Measurements from ENCODE around the gene ABCG8.
"Not testable (repeated sequence)": the region's sequence is repeated elsewhere in the genome, so short reads cannot be mapped to it uniquely, and the experiment has no call there.

Gene ABCG8

DNA sequence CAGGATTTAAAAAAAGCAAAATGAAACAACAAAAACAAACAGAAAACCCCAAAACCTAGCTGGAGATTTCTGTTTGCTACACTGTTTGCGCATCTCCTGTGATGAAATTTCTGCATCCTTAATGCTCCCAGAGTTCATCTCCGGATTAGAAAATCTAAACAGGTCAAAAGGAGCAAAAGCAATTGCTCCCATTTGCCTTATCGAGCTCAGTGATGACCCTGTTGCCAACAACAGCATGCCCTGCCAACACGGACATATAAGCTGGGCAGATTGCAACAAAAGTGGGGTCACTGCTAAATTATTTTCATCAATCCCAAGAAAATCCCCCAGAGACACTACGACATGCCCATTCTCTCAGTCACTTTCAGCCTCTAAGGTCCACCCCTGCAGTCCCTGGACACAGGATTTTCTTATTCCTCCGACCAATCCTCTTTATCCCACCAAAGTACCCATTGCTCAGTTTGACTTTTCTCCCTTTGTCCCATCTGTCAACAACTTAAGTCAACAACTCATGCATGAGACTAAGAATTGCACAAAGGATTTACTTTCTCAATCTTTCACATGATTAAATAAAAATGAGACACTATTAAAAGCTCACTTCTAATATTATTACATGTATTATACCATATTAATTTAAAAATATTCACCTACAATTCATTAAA lies 67.8 kb downstream of the ABCG8 start:
- peaks cover 12 to 66% (median 32%) of the 10 kb centered on the region in 4 experiments for H3K36me3 ChIP-seq (ENCODE audit: control insufficient read depth in 4 of 4, insufficient read depth in 4 of 4, low read length in 3 of 4)
- no peak overlapping the region for H3K27ac ChIP-seq (ENCODE audit: insufficient read depth in 1 of 2, low read depth in 1 of 2, low read length in 2 of 2, poor library complexity in 1 of 2, severe bottlenecking in 2 of 2)
- no peaks in the 10 kb centered on the region for H3K4me1 ChIP-seq (ENCODE audit: control extremely low read depth in 1 of 4, control insufficient read depth in 4 of 4, insufficient read depth in 4 of 4, low read length in 3 of 4)
- 99% methylated on average over 6 of the region's 6 CpGs for WGBS (ENCODE audit: insufficient coverage)
- ChIA-PET POLR2A (no interaction called here), CTCF (interaction anchor here (1.3 kb wide), 1 partner anchor 9 kb away, joined by 3 read pairs; no protein-coding TSS in a partner anchor)
- no peaks in the 10 kb centered on the region for H3K9me3 ChIP-seq (ENCODE audit: control extremely low read depth in 1 of 5, control insufficient read depth in 4 of 5, insufficient read depth in 2 of 5, low read depth in 1 of 5, low read length in 4 of 5)
- DNase-seq = no peak
- H3K4me3 ChIP-seq (ENCODE audit: control insufficient read depth in 1 of 7, extremely low read depth in 1 of 7, insufficient read depth in 4 of 7, low read depth in 2 of 7, low read length in 6 of 7) = no peak overlapping the region
- no peaks in the 10 kb centered on the region for H3K27me3 ChIP-seq (replicated peaks in 2 of 5; ENCODE audit: control insufficient read depth in 4 of 5, insufficient read depth in 5 of 5, low read length in 4 of 5)

DNA sequence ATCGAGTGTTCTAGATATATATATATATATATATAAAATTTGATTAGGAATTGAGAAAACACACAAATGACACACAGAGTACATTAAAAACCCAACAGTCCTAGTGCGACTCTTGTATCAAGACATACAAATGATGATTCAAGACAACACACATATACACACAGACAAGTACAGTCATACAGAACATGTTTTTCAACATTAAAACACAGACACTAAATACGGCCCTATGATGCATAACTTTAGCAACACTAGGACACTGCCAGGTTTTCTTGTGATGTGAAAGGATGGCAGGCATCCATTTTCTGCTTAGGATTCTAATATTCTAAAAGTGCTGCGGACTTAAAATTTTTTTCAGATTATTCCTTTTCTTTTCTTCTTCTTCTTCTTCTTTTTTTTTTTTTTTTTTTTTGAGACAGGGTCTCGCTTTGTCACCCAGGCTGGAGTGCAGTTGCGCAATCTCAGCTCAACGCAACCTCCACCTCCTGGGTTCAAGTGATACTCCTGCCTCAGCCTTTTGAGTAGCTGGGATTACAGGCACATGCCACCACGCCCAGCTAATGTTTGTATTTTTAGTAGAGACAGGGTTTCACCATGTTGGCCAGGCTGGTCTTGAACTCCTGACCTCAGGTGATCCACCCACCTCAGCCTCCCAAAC lies 72.5 kb downstream of the ABCG8 start:
- H3K36me3 ChIP-seq (ENCODE audit: control insufficient read depth in 4 of 4, insufficient read depth in 4 of 4, low read length in 3 of 4) = peaks cover 5 to 73% (median 41%) of the 10 kb centered on the region in 4 experiments
- H3K27ac ChIP-seq (ENCODE audit: insufficient read depth in 1 of 2, low read depth in 1 of 2, low read length in 2 of 2, poor library complexity in 1 of 2, severe bottlenecking in 2 of 2); H3K9me3 ChIP-seq (ENCODE audit: control extremely low read depth in 1 of 5, control insufficient read depth in 4 of 5, insufficient read depth in 2 of 5, low read depth in 1 of 5, low read length in 4 of 5); H3K4me3 ChIP-seq (ENCODE audit: control insufficient read depth in 1 of 7, extremely low read depth in 1 of 7, insufficient read depth in 4 of 7, low read depth in 2 of 7, low read length in 6 of 7); H3K27me3 ChIP-seq (replicated peaks in 2 of 5; ENCODE audit: control insufficient read depth in 4 of 5, insufficient read depth in 5 of 5, low read length in 4 of 5); DNase-seq; CTCF ChIA-PET; POLR2A ChIA-PET; H3K4me1 ChIP-seq (ENCODE audit: control extremely low read depth in 1 of 4, control insufficient read depth in 4 of 4, insufficient read depth in 4 of 4, low read length in 3 of 4): not testable (repeated sequence)
- WGBS (ENCODE audit: insufficient coverage) = 60% methylated on average over 1 of the region's 8 CpGs

DNA sequence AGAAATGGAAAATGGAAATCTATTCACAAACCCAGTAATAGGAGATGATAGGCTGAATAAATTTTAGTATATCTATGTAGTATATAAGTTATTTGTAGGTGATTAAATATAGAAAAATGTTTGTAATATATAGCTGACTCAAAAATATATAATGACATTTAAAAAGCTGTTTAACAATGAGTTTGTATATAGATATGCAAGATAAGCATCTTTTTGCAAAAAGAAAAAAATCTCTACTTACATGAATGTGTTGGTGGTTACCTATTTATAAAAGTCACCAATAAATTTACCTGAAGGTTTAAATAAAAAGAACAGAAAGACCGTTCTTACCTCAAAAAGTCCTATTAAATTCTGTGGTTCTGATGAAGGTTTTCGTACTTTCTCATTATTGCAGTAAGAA lies 85.7 kb downstream of the ABCG8 start:
- ChIA-PET POLR2A (no interaction called here), CTCF (no interaction called here)
- Histone ChIP-seq H3K27me3 (replicated peaks in 2 of 5; ENCODE audit: control insufficient read depth in 4 of 5, insufficient read depth in 5 of 5, low read length in 4 of 5) (no peaks in the 10 kb centered on the region), H3K9me3 (ENCODE audit: control extremely low read depth in 1 of 5, control insufficient read depth in 4 of 5, insufficient read depth in 2 of 5, low read depth in 1 of 5, low read length in 4 of 5) (no peaks in the 10 kb centered on the region), H3K4me3 (ENCODE audit: control insufficient read depth in 1 of 7, extremely low read depth in 1 of 7, insufficient read depth in 4 of 7, low read depth in 2 of 7, low read length in 6 of 7) (no peak overlapping the region), H3K36me3 (ENCODE audit: control insufficient read depth in 4 of 4, insufficient read depth in 4 of 4, low read length in 3 of 4) (peaks cover 15 to 68% (median 25%) of the 10 kb centered on the region in 4 experiments), H3K4me1 (ENCODE audit: control extremely low read depth in 1 of 4, control insufficient read depth in 4 of 4, insufficient read depth in 4 of 4, low read length in 3 of 4) (no peaks in the 10 kb centered on the region), H3K27ac (ENCODE audit: insufficient read depth in 1 of 2, low read depth in 1 of 2, low read length in 2 of 2, poor library complexity in 1 of 2, severe bottlenecking in 2 of 2) (no peak overlapping the region)
- no CpG with 5 or more reads among the region's 2 CpGs for WGBS (ENCODE audit: insufficient coverage)
- DNase-seq = no peak

DNA sequence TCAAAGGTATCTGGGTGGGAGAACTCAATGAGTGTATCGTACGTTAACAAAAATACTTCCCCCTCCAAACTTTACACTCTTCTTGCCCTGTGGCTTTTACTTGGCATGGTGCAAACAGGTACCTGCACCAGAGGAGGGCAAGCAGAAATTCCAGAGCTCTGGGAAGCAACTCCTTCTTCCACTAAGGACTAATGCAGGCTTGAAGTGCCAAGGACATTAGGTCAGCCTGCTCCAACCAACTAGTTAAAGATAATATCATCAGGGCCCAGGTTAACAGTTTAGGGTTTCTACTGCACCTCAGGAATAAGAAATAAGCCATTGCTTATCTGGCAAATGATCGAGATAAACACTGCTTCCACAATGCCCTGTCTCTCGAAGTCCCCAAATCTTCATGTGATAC lies 86.7 kb downstream of the ABCG8 start:
- Histone ChIP-seq H3K9me3 (ENCODE audit: control extremely low read depth in 1 of 5, control insufficient read depth in 4 of 5, insufficient read depth in 2 of 5, low read depth in 1 of 5, low read length in 4 of 5) (no peaks in the 10 kb centered on the region), H3K36me3 (ENCODE audit: control insufficient read depth in 4 of 4, insufficient read depth in 4 of 4, low read length in 3 of 4) (peaks cover 15 to 75% (median 28%) of the 10 kb centered on the region in 4 experiments), H3K27ac (ENCODE audit: insufficient read depth in 1 of 2, low read depth in 1 of 2, low read length in 2 of 2, poor library complexity in 1 of 2, severe bottlenecking in 2 of 2) (no peak overlapping the region), H3K27me3 (replicated peaks in 2 of 5; ENCODE audit: control insufficient read depth in 4 of 5, insufficient read depth in 5 of 5, low read length in 4 of 5) (no peaks in the 10 kb centered on the region), H3K4me3 (ENCODE audit: control insufficient read depth in 1 of 7, extremely low read depth in 1 of 7, insufficient read depth in 4 of 7, low read depth in 2 of 7, low read length in 6 of 7) (no peak overlapping the region), H3K4me1 (ENCODE audit: control extremely low read depth in 1 of 4, control insufficient read depth in 4 of 4, insufficient read depth in 4 of 4, low read length in 3 of 4) (no peaks in the 10 kb centered on the region)
- ChIA-PET CTCF (no interaction called here), POLR2A (no interaction called here)
- 100% methylated on average over 2 of the region's 4 CpGs for WGBS (ENCODE audit: insufficient coverage)
- no peak for DNase-seq

GRCh38 chr2:43927442-43927841 lies 88.7 kb downstream of the ABCG8 start:
- Histone ChIP-seq H3K27ac (ENCODE audit: insufficient read depth in 1 of 2, low read depth in 1 of 2, low read length in 2 of 2, poor library complexity in 1 of 2, severe bottlenecking in 2 of 2) (no peak overlapping the region), H3K4me3 (ENCODE audit: control insufficient read depth in 1 of 7, extremely low read depth in 1 of 7, insufficient read depth in 4 of 7, low read depth in 2 of 7, low read length in 6 of 7) (no peak overlapping the region), H3K36me3 (ENCODE audit: control insufficient read depth in 4 of 4, insufficient read depth in 4 of 4, low read length in 3 of 4) (peaks cover 17 to 80% (median 36%) of the 10 kb centered on the region in 4 experiments), H3K4me1 (ENCODE audit: control extremely low read depth in 1 of 4, control insufficient read depth in 4 of 4, insufficient read depth in 4 of 4, low read length in 3 of 4) (no peaks in the 10 kb centered on the region), H3K9me3 (ENCODE audit: control extremely low read depth in 1 of 5, control insufficient read depth in 4 of 5, insufficient read depth in 2 of 5, low read depth in 1 of 5, low read length in 4 of 5) (no peaks in the 10 kb centered on the region), H3K27me3 (replicated peaks in 2 of 5; ENCODE audit: control insufficient read depth in 4 of 5, insufficient read depth in 5 of 5, low read length in 4 of 5) (no peaks in the 10 kb centered on the region)
- DNase-seq = no peak
- WGBS (ENCODE audit: insufficient coverage) = 100% methylated on average over 3 of the region's 4 CpGs
- ChIA-PET CTCF (no interaction called here), POLR2A (no interaction called here)

- 100% methylated on average over 1 of the region's 3 CpGs for WGBS (ENCODE audit: insufficient coverage)
- no peaks in the 10 kb centered on the region for H3K9me3 ChIP-seq (ENCODE audit: control extremely low read depth in 1 of 5, control insufficient read depth in 4 of 5, insufficient read depth in 2 of 5, low read depth in 1 of 5, low read length in 4 of 5)
- DNase-seq = no peak
- peaks cover 6 to 69% (median 26%) of the 10 kb centered on the region in 4 experiments for H3K36me3 ChIP-seq (ENCODE audit: control insufficient read depth in 4 of 4, insufficient read depth in 4 of 4, low read length in 3 of 4)
- ChIA-PET CTCF (no interaction called here), POLR2A (no interaction called here)
- no peak overlapping the region for H3K4me3 ChIP-seq (ENCODE audit: control insufficient read depth in 1 of 7, extremely low read depth in 1 of 7, insufficient read depth in 4 of 7, low read depth in 2 of 7, low read length in 6 of 7)
- H3K27ac ChIP-seq (ENCODE audit: insufficient read depth in 1 of 2, low read depth in 1 of 2, low read length in 2 of 2, poor library complexity in 1 of 2, severe bottlenecking in 2 of 2) = no peak overlapping the region
- H3K4me1 ChIP-seq (ENCODE audit: control extremely low read depth in 1 of 4, control insufficient read depth in 4 of 4, insufficient read depth in 4 of 4, low read length in 3 of 4) = no peaks in the 10 kb centered on the region
- no peaks in the 10 kb centered on the region for H3K27me3 ChIP-seq (replicated peaks in 2 of 5; ENCODE audit: control insufficient read depth in 4 of 5, insufficient read depth in 5 of 5, low read length in 4 of 5)
Observed at GRCh38 chr2:43931293-43931692, 92.5 kb downstream of the ABCG8 start.

Data from common myeloid progenitor, CD34-positive (primary cell).